K562 (cell line): ENCODE data around the gene PIP4K2C. TPM values are rescaled to one million over a fixed set of nuclear protein-coding genes. Genes with fewer than 3 reads are reported as not detected.

Source experiments
- ATAC-seq: fragments of 200-7000 bp; cut with Tn5 transposase; 3 replicates; pipeline ENCODE4 v1.9.1; 2020; ENCODE audit warnings: moderate library complexity
- BruUV-seq: library from RNA; stranded (reverse); fragments of 400-500 nt; replicated peaks from 2 replicates; lab custom pipeline; 2021; lab: Mats Ljungman, UMichigan
- CTCF ChIA-PET: fragments of 300-600 bp; formaldehyde crosslinking; extraction: SDS; loops from one replicate; lab custom pipeline; 2021; ENCODE audit warnings: low intra/inter-chr PET ratio; lab: Yijun Ruan, JAX
- POLR2A ChIA-PET: fragments of 300-600, 350-650 bp; sonication (Branson Sonifier 250); formaldehyde crosslinking; extraction: SDS; loops from one replicate; lab custom pipeline; 2021; ENCODE audit warnings: antibody characterized with exemption, inconsistent platforms; lab: Yijun Ruan, JAX
- DNase-seq, 4 experiments: peaks; one replicate each; pipeline versions ENCODE4 v3.0.0 to v3.0.0-alpha.2; 2011 to 2018; ENCODE audit warnings: low spot score in 3 of 4, mixed read lengths in 3 of 4; ENCODE audit errors: extremely low read depth in 1 of 4
- FAIRE-seq: peaks from 2 replicates; lab custom pipeline; 2011; peaks lifted over from hg19 to GRCh38; lab: Jason Lieb, UNC
- H2AFZ ChIP-seq: 2 replicates; pipeline ENCODE4 v1.6.0; 2011; ENCODE audit warnings: low read depth, low read length, control low read depth, inconsistent platforms
- H3K27ac ChIP-seq: fragments of 200-600 bp; 3 replicates; pipeline ENCODE4 v1.8.0; 2011; ENCODE audit warnings: low read depth, mild to moderate bottlenecking, control low read depth, inconsistent platforms, low read length, moderate library complexity, mixed read lengths; ENCODE audit errors: extremely low read depth
- H3K27me3 ChIP-seq, 2 experiments: fragments of 300-600 bp in 1 of 2; 2 replicates in 1 of 2; 3 replicates in 1 of 2; pipeline versions ENCODE4 v1.6.0 to v1.8.0; 2011; ENCODE audit warnings: inconsistent platforms in 2 of 2, low read length in 2 of 2, mild to moderate bottlenecking in 1 of 2, mixed read lengths in 1 of 2, moderate library complexity in 1 of 2; ENCODE audit not compliant: control insufficient read depth in 2 of 2, insufficient read depth in 2 of 2
- H3K36me3 ChIP-seq: fragments of 300-600 bp; 3 replicates; pipeline ENCODE4 v1.8.0; 2011; ENCODE audit warnings: mild to moderate bottlenecking, low read length, inconsistent platforms; ENCODE audit not compliant: control insufficient read depth, insufficient read depth
- H3K4me1 ChIP-seq, 2 experiments: fragments of 200-600 bp in 1 of 2; replicated peaks in 1 of 2; 2 replicates in 1 of 2; 3 replicates in 1 of 2; pipeline versions ENCODE4 v1.5.1 to v1.8.0; 2011; ENCODE audit warnings: inconsistent platforms in 2 of 2, low read length in 2 of 2, mild to moderate bottlenecking in 1 of 2, mixed read lengths in 1 of 2, moderate library complexity in 1 of 2; ENCODE audit not compliant: control insufficient read depth in 2 of 2, insufficient read depth in 2 of 2
- H3K4me2 ChIP-seq: 2 replicates; pipeline ENCODE4 v1.6.1; 2011; ENCODE audit warnings: low read length, control low read depth, inconsistent platforms, mixed read lengths; ENCODE audit not compliant: insufficient read depth
- H3K4me3 ChIP-seq: fragments of 200-600 bp; sonication (generic), shearing (Covaris generic); 2 replicates; pipeline ENCODE4 v1.5.1; 2016; ENCODE audit warnings: control low read depth, inconsistent platforms
- H3K79me2 ChIP-seq: fragments of 200-600 bp; 3 replicates; pipeline ENCODE4 v1.8.0; 2011; ENCODE audit warnings: low read length, inconsistent platforms; ENCODE audit not compliant: control insufficient read depth, insufficient read depth
- H3K9ac ChIP-seq, 2 experiments: 2 replicates each; pipeline versions ENCODE4 v1.6.0 to v1.6.1; 2011; ENCODE audit warnings: low read depth in 2 of 2, low read length in 2 of 2, control low read depth in 1 of 2, inconsistent platforms in 1 of 2, mild to moderate bottlenecking in 1 of 2, mixed read lengths in 1 of 2; ENCODE audit not compliant: insufficient read depth in 1 of 2
- H3K9me1 ChIP-seq: one replicate; pipeline ENCODE4 v1.6.0; 2011; ENCODE audit warnings: inconsistent platforms, mild to moderate bottlenecking, low read length, moderate library complexity; ENCODE audit not compliant: control insufficient read depth, insufficient read depth
- H3K9me3 ChIP-seq: replicated peaks from 2 replicates; pipeline ENCODE4 v1.5.1; 2011; ENCODE audit warnings: low read depth, low read length, inconsistent platforms; ENCODE audit not compliant: control insufficient read depth, insufficient read depth
- H4K20me1 ChIP-seq: replicated peaks from 2 replicates; pipeline ENCODE4 v1.6.1; 2011; ENCODE audit warnings: low read length, inconsistent platforms, mixed read lengths; ENCODE audit not compliant: control insufficient read depth, insufficient read depth
- ARID2 ChIP-seq: fragments of 450-650 bp; IDR thresholded peaks from 2 replicates; pipeline ENCODE4 v1.6.1; 2017; ENCODE audit warnings: antibody characterized with exemption, mild to moderate bottlenecking
- WGBS: fragments of 100-300 bp; shearing (Covaris generic); methylation state at CpG from one replicate; pipeline ENCODE4 v1.1.6; 2016; ENCODE audit warnings: low coverage, mixed read lengths; ENCODE audit not compliant: insufficient coverage; ENCODE audit errors: missing lambda C conversion rate; 5-methylcytosine and 5-hydroxymethylcytosine counted together
- in situ Hi-C: fragments of 300-500 bp; cut with MboI; formaldehyde crosslinking; loops from 4 replicates; pipeline ENCODE4 v1.15.0; 2018; ENCODE audit warnings: inconsistent platforms, mixed read lengths
- intact Hi-C: fragments of 100-400 bp; cut with micrococcal nuclease; formaldehyde crosslinking; loops from 2 replicates; pipeline ENCODE4 v1.14.2; 2022
- polyA plus RNA-seq, 8 experiments: library from polyadenylated mRNA; depleted of rRNA in 4 of 8; stranded (reverse) in 5 of 8; unstranded in 3 of 8; fragments of >200 nt; fragmentation: Nextera tagmentation in 2 of 8; fragmentation: Illumina TruSeq in 1 of 8; extraction: Ambion mirVana in 2 of 8; extraction: Trizol in 1 of 8; gene quantifications; 2 replicates each; pipeline versions ENCODE4 v1.2.1 to v1.2.3, GENCODE V29; 2011 to 2014; ENCODE audit warnings: inconsistent platforms in 1 of 8, missing spikeins in 1 of 8
- total RNA-seq, 7 experiments: library from RNA; depleted of rRNA in 6 of 7; stranded (reverse); fragments of >200 nt in 6 of 7; fragmentation: Illumina TruSeq in 2 of 7; extraction: Trizol in 2 of 7; gene quantifications; 2 replicates each; pipeline versions ENCODE4 v1.2.1 to v1.2.3, GENCODE V29; 2011 to 2021; ENCODE audit warnings: low replicate concordance in 1 of 7
- TF ChIP-seq, protein P1 (sequence below), 3 experiments: fragments of 200-800 bp in 1 of 3; sonication (Bioruptor generic) in 1 of 3; sonication (generic) in 1 of 3; formaldehyde crosslinking in 1 of 3; IDR thresholded peaks; 2 replicates each; pipeline versions ENCODE4 v1.6.1 to v1.8.0; 2016 to 2022; ENCODE audit warnings: mild to moderate bottlenecking in 2 of 3, missing compliant biosample characterization in 2 of 3, missing genetic modification characterization in 2 of 3, missing genetic modification reagents in 1 of 3

The PIP4K2C gene
- total and polyA plus RNA-seq, 9 of the 15 experiments (the other 6 are each of a cell fraction or from before 2014, with no cell fraction given) = 9.0 to 41.4 (median 18.3) TPM

DNA sequence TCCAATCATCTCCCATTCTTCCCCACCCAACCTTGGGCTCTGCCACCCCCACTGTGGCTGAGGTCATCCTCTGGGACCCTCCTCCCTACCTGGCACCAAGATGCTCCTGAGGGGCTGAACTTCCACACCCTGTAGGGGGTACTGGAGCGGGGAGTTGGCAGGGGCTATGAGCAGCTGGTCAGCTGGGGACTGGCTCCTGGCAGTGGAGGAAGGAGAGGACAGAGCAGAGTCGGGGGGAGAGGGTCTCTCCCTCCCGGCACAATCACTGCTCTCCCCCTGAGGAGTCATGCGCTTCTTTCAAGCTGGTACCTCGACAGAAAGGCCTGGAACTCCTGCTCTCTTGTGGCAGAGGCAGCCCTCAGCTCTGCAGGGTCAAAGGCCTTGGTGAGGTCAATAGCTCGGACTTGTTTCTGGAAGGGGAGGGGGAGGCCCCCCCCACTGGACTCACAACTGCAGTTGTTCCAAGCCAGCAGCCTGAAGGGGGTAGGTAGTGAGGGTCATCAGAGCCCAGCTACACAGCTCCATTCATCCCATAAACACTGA is 40.0 kb downstream of the PIP4K2C start:
- TF ChIP-seq, protein P1, sequence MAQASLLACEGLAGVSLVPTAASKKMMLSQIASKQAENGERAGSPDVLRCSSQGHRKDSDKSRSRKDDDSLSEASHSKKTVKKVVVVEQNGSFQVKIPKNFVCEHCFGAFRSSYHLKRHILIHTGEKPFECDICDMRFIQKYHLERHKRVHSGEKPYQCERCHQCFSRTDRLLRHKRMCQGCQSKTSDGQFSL (CRISPR knock-in tag; IDR thresholded peaks at IDR 0.05) = 0 out of 2 replicates have a peak, but pooled peaks have one; percentile 26
- TF ChIP-seq, protein P1 (tag; IDR thresholded peaks at IDR 0.05) = no peak
- TF ChIP-seq ARID2 = no peak
- Histone ChIP-seq H3K9me3 (no peaks in the 10 kb centered on the region), H3K27me3 (no peaks in the 10 kb centered on the region), H3K9me1 (no peaks in the 10 kb centered on the region), H2AFZ (no peak overlapping the region), H3K79me2 (0 out of 3 replicates have a peak, but pooled peaks cover 5% of the 10 kb centered on the region), H3K36me3 (peaks cover 45% of the 10 kb centered on the region; the same call in 2 of the 3 replicates), H3K27ac (no peak overlapping the region), H3K9ac (peak overlapping the region in 1 of 2 experiments; percentile 48; a peak in 1 of 4 replicates), H3K4me2 (no peak overlapping the region), H4K20me1 (no peaks in the 10 kb centered on the region), H3K4me1 (peaks cover 0 to 34% of the 10 kb centered on the region in 2 experiments; a peak in 3 of 5 replicates), H3K4me3 (no peak overlapping the region)
- DNase-seq (no peak), FAIRE-seq (no peak), ATAC-seq (no peak)
- BruUV-seq = no TSS peak
- WGBS = 85% methylated on average over 5 of the region's 6 CpGs
- ChIA-PET CTCF (no interaction called here), POLR2A (interaction anchor here (0.5 to 2.1 kb wide), 5 partner anchors 14 to 113 kb away, joined by 3 to 5 read pairs (median 4); no protein-coding TSS in a partner anchor)
- in situ Hi-C loops = no loop called here
- intact Hi-C loops = no loop called here
